Thoracic aorta (tissue), 2 donors: ENCODE data around the gene OOSP4A. TPM values are rescaled to one million over a fixed set of nuclear protein-coding genes. Genes with fewer than 3 reads are reported as not detected.
"Not testable (repeated sequence)": the region's sequence is repeated elsewhere in the genome, so short reads cannot be mapped to it uniquely, and the experiment has no call there.

Experiments
- ATAC-seq: fragments of 150-250 bp; one replicate; pipeline ENCODE4 v1.8.0; 2017; ENCODE audit warnings: low read depth; ENCODE audit not compliant: insufficient number of reproducible peaks, low FRiP score
- DNase-seq: peaks from one replicate; pipeline ENCODE4 v3.0.0-alpha.2; 2020; ENCODE audit warnings: low spot score
- H3K27ac ChIP-seq, 2 donors: fragments of 200-600 bp; sonication (generic); 1 replicate in 1 of 2; 2 replicates in 1 of 2; pipeline ENCODE4 v1.5.1; 2016; ENCODE audit warnings: mild to moderate bottlenecking in 2 of 2, moderate library complexity in 2 of 2
- H3K27me3 ChIP-seq: fragments of 200-600 bp; sonication (generic); replicated peaks from 2 replicates; pipeline ENCODE4 v1.6.0; 2016; ENCODE audit warnings: mild to moderate bottlenecking; ENCODE audit not compliant: insufficient read depth
- H3K36me3 ChIP-seq: fragments of 200-600 bp; sonication (generic); one replicate; pipeline ENCODE4 v1.5.1; 2016
- H3K4me1 ChIP-seq, 2 donors: fragments of 200-600 bp; sonication (generic); 1 replicate in 1 of 2; 2 replicates in 1 of 2; pipeline versions ENCODE4 v1.5.1 to v1.6.0; 2016; ENCODE audit warnings: low read depth in 2 of 2, mild to moderate bottlenecking in 1 of 2; ENCODE audit not compliant: control insufficient read depth in 1 of 2
- H3K4me3 ChIP-seq: fragments of 200-600 bp; sonication (generic); 2 replicates; pipeline ENCODE4 v1.5.1; 2016; ENCODE audit warnings: mild to moderate bottlenecking
- H3K9me3 ChIP-seq: fragments of 200-600 bp; sonication (generic); 2 replicates; pipeline ENCODE4 v1.5.1; 2016
- CTCF ChIP-seq: fragments of 200-600 bp; sonication (generic); IDR thresholded peaks from one replicate; pipeline ENCODE4 v1.5.1; 2019; ENCODE audit warnings: antibody characterized with exemption
- total RNA-seq, 2 donors: library from RNA; depleted of rRNA; stranded (reverse); fragments of >200 nt; gene quantifications; one replicate each; pipeline versions ENCODE4 v1.1.0 to v1.2.3, GENCODE V29; 2016

The OOSP4A gene
- total RNA-seq, 2 donors from 2014 or later, result not detected

GRCh38 chr11:59973097-59973496 lies 9.3 kb downstream of the OOSP4A start:
- no peak overlapping the region for H3K4me3 ChIP-seq
- H3K9me3 ChIP-seq, result no peaks in the 10 kb centered on the region
- DNase-seq (no peak), ATAC-seq (no peak)
- no peaks in the 10 kb centered on the region for H3K36me3 ChIP-seq
- no peaks in the 10 kb centered on the region for H3K27me3 ChIP-seq
- no peaks in the 10 kb centered on the region for H3K4me1 ChIP-seq
- no peak overlapping the region for H3K27ac ChIP-seq
- TF ChIP-seq CTCF, result no peak

GRCh38 chr11:59981106-59981770 lies 17.4 kb downstream of the OOSP4A start:
- Histone ChIP-seq H3K36me3 (no peaks in the 10 kb centered on the region), H3K4me1 (no peaks in the 10 kb centered on the region), H3K27me3 (no peaks in the 10 kb centered on the region), H3K9me3 (no peaks in the 10 kb centered on the region), H3K27ac (no peak overlapping the region), H3K4me3 (no peak overlapping the region)
- TF ChIP-seq CTCF, result no peak
- no peak for DNase-seq
- no peak for ATAC-seq

GRCh38 chr11:59982037-59982436 lies 18.2 kb downstream of the OOSP4A start:
- H3K27ac ChIP-seq, H3K4me3 ChIP-seq, ATAC-seq, H3K27me3 ChIP-seq, H3K9me3 ChIP-seq, H3K36me3 ChIP-seq, DNase-seq, H3K4me1 ChIP-seq: not testable (repeated sequence)

GRCh38 chr11:59983212-59983611 lies 19.4 kb downstream of the OOSP4A start:
- no peaks in the 10 kb centered on the region for H3K27me3 ChIP-seq
- TF ChIP-seq CTCF, result no peak
- no peak overlapping the region for H3K4me3 ChIP-seq
- no peaks in the 10 kb centered on the region for H3K4me1 ChIP-seq
- no peak overlapping the region for H3K27ac ChIP-seq
- no peak for DNase-seq
- no peaks in the 10 kb centered on the region for H3K36me3 ChIP-seq
- ATAC-seq, result no peak
- H3K9me3 ChIP-seq, result no peaks in the 10 kb centered on the region

GRCh38 chr11:59984368-59984767 lies 20.5 kb downstream of the OOSP4A start:
- no peak overlapping the region for H3K4me3 ChIP-seq
- no peaks in the 10 kb centered on the region for H3K27me3 ChIP-seq
- no peak overlapping the region for H3K27ac ChIP-seq
- H3K36me3 ChIP-seq, result no peaks in the 10 kb centered on the region
- no peak for TF ChIP-seq CTCF
- no peaks in the 10 kb centered on the region for H3K9me3 ChIP-seq
- ATAC-seq (no peak), DNase-seq (no peak)
- no peaks in the 10 kb centered on the region for H3K4me1 ChIP-seq

GRCh38 chr11:59990421-59990820 lies 26.6 kb downstream of the OOSP4A start:
- Histone ChIP-seq H3K36me3 (no peaks in the 10 kb centered on the region), H3K27me3 (no peaks in the 10 kb centered on the region), H3K4me3 (no peak overlapping the region), H3K9me3 (no peaks in the 10 kb centered on the region), H3K4me1 (no peaks in the 10 kb centered on the region), H3K27ac (no peak overlapping the region)
- TF ChIP-seq CTCF, result no peak
- ATAC-seq, result no peak
- no peak for DNase-seq
